ENCODE measurements around the gene GLG1.

The GLG1 gene

DNA sequence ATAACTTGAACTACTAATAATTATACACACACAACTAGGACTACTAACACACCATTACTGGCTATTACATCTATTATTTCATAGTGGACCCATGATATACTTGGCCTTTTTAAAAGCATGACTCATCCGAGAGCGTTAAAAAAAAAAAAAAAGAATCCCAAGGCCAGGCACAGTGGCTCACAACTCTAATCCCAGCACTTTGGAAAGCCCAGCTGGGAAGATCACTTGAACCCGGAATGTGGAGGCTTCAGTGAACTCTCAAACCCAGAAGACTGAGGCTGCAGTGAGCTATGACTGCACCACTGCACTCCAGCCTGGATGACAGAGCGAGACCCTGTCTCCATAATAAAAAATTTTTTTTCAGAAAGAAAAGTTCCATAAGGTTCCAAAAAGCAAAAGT, 3.1 kb downstream of the GLG1 start:
- H3K27ac Mint-ChIP-seq, result no peak overlapping the region
- H3K4me1 Mint-ChIP-seq (ENCODE audit: low read depth), result peaks cover 57% of the 10 kb centered on the region
- no peaks in the 10 kb centered on the region for H3K9me3 Mint-ChIP-seq
- H3K4me3 Mint-ChIP-seq, result no peak overlapping the region
- peaks cover 22% of the 10 kb centered on the region for H3K36me3 Mint-ChIP-seq (ENCODE audit: low read depth)
- intact Hi-C loops (cut with micrococcal nuclease), result loop anchor here (5.0 to 10.0 kb wide), 2 partner anchors 42 to 309 kb away; partner anchors contain the start of gene PSMD7
- H3K27me3 Mint-ChIP-seq, result peaks cover 5% of the 10 kb centered on the region

DNA sequence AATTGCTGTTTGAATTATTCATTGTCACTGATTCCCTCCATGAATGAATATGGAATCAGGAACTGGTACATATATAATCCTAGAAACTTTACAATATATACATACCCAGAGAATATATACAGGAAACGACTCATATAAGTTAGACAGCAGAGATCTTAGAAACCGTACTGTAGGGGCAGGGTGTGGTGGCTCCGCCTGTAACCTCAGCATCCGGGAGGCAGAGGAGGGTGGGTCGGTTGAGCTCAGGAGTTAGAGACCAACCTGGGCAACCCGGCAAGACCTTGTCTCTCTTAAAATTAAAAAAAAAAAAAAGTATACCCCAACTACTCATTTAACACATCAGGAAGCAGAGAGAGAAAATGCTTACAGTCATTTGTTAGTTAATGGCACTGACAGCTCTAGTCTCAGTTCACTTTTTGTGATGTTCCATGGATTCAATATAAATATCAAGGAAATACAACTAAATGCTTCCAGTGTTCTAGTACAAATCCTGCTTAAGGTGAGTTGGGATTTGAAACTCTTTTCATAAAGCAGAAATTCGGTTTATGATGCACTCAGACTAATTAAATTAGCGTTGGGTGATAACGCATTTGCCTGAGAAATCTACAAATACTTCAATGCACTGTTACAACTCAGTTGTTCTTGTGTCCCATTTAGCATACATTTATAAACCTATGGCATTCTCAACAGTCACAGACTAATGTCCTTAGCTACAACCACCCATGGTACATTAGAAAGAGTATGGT, 5.6 kb downstream of the GLG1 start:
- H3K4me1 Mint-ChIP-seq (ENCODE audit: low read depth), result peaks cover 53% of the 10 kb centered on the region
- intact Hi-C loops (cut with micrococcal nuclease), result loop anchor here (5.0 to 10.0 kb wide), 2 partner anchors 39 to 306 kb away; partner anchors contain the start of gene PSMD7
- H3K27me3 Mint-ChIP-seq, result no peaks in the 10 kb centered on the region
- peak overlapping the region; percentile 39 for H3K27ac Mint-ChIP-seq
- peaks cover 42% of the 10 kb centered on the region for H3K36me3 Mint-ChIP-seq (ENCODE audit: low read depth)
- H3K9me3 Mint-ChIP-seq, result no peaks in the 10 kb centered on the region
- H3K4me3 Mint-ChIP-seq, result peak overlapping the region; percentile 52

DNA sequence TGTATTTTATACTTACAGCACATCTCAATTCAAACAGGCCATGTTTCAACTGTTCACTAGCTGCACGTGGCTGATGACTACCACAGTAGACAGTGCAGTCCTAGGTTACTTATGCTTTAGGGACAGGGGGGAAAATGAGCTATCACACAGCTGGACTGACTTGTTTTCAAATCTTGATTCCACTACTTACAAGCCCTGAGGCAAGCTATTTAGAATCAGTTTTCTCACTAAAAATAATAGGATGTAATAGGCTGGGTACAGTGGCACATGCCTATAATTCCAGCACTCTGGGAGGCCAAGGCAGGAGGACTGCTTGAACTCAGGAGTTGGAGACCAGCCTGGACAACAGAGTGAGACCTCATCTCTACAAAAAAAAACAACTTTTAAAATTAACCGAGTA, 10.3 kb downstream of the GLG1 start:
- intact Hi-C loops (cut with micrococcal nuclease), result no loop called here
- Mint-ChIP-seq H3K4me1 (ENCODE audit: low read depth) (peaks cover 33% of the 10 kb centered on the region), H3K27ac (no peak overlapping the region), H3K27me3 (no peaks in the 10 kb centered on the region), H3K36me3 (ENCODE audit: low read depth) (peaks cover 43% of the 10 kb centered on the region), H3K9me3 (no peaks in the 10 kb centered on the region), H3K4me3 (no peak overlapping the region)

DNA sequence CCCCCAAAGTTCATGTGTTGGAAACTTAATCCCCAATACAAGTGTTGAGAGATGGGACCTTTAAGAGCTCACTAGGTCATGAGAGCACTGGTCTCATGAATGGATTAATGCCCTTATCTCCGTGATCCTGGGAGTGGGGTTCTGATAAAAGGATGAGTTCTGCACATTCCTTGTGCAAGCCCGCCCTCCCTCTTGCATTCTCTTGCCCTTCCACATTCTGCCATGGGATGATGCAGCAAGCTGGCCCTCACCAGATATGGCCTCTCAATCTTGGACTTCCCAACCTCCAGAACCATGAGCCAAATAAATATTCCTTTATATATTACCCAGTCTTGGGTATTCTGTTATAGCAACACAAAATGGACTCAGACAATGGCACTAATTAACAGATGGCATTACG, 14.1 kb downstream of the GLG1 start:
- intact Hi-C loops (cut with micrococcal nuclease), result no loop called here
- H3K9me3 Mint-ChIP-seq, result no peaks in the 10 kb centered on the region

DNA sequence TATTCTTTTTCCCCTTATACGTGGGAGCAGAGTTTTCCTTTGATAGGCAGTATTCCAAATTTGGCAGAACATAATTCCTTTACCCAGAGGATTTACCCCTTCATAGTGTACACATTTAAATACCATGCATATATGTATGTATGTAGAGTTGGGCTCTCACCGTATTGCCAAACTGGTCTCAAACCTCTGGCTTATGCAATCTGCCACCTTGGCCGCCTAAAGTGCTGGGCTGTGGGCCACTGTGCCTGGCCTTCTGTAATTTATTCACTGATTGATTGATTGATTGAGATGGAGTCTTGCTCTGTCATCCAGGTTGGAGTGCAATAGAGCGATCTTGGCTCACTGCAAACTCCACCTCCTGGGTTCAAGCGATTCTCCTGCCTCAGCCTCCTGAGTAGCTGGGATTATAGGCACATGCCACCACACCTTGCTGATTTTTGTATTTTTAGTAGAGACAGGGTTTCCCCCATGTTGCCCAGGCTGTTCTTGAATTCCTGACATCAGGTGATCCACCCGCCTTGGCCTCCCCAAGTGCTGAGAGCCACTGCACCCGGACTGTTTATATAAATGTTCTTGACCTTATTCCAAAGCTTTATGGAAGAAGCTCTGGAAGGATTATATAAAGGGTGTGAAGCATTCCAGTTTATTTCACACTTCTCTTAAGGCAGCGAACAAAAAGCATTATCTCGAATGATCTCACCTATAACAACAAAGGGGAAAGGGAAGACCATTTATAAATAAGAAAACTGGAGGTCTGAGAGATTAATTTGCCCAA, 14.9 kb downstream of the GLG1 start:
- no peaks in the 10 kb centered on the region for H3K9me3 Mint-ChIP-seq
- H3K4me1 Mint-ChIP-seq (ENCODE audit: low read depth), result peaks cover 42% of the 10 kb centered on the region
- H3K27ac Mint-ChIP-seq, result peak overlapping the region; percentile 59
- intact Hi-C loops (cut with micrococcal nuclease), result no loop called here
- H3K36me3 Mint-ChIP-seq (ENCODE audit: low read depth), result peaks cover 16% of the 10 kb centered on the region
- no peak overlapping the region for H3K4me3 Mint-ChIP-seq
- no peaks in the 10 kb centered on the region for H3K27me3 Mint-ChIP-seq

More for the DNA sequence above, 14.1 kb downstream of the GLG1 start:
- Mint-ChIP-seq H3K27me3 (no peaks in the 10 kb centered on the region), H3K4me1 (ENCODE audit: low read depth) (peaks cover 36% of the 10 kb centered on the region), H3K36me3 (ENCODE audit: low read depth) (peaks cover 20% of the 10 kb centered on the region), H3K27ac (no peak overlapping the region), H3K4me3 (no peak overlapping the region)

DNA sequence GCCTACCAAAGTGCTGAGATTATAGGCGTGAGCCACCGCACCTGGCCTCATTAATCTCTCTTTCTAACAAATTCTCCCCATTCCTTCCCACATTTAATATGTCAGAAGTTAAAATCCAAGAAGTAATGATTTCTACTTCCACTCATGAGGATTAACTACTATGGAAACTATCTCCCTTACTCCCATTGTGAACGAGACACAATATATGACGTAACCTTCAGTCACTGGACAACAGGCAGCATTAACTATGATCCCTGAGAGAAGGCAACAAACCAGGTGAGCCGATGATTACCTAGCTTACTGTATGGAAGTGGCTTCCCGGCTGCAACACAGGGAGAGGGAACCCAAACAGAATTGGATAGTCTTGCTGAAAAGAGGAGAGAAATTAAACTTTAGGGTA, 20.0 kb downstream of the GLG1 start:
- Mint-ChIP-seq H3K9me3 (no peaks in the 10 kb centered on the region), H3K27ac (peak overlapping the region; percentile 8), H3K4me1 (ENCODE audit: low read depth) (peaks cover 70% of the 10 kb centered on the region), H3K4me3 (no peak overlapping the region), H3K27me3 (no peaks in the 10 kb centered on the region), H3K36me3 (ENCODE audit: low read depth) (peaks cover 7% of the 10 kb centered on the region)
- intact Hi-C loops (cut with micrococcal nuclease), result no loop called here

DNA sequence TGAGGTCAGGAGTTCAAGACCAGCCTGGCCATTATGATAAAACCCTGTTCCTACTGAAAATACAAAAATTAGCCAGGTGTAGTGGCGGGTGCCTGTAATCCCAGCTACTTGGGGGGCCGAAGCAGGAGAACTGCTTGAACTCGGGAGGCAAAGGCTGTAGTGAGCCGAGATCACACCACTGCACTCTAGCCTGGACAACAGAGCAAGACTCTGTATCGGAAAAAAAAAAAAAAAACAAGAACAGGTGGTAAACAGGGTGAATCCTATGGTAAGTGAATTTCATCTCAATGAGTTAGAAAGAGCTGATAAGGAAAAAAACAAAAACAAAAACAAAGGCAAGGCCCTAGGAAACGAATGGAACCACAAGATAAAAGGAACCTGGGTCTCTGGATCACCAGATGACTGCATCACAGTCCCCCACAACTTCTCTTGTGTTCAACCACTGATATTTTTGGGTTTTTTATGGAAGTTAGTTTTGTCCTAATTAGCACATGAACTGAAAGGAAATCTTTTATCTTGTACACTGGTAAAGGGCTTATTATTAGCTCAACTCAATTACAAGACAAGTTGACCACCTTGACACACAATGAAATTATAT, 21.0 kb downstream of the GLG1 start:
- H3K4me3 Mint-ChIP-seq, result no peak overlapping the region
- H3K36me3 Mint-ChIP-seq (ENCODE audit: low read depth), result peaks cover 7% of the 10 kb centered on the region
- H3K9me3 Mint-ChIP-seq, result no peaks in the 10 kb centered on the region
- peak overlapping the region; percentile 8 for H3K27ac Mint-ChIP-seq
- peaks cover 76% of the 10 kb centered on the region for H3K4me1 Mint-ChIP-seq (ENCODE audit: low read depth)
- H3K27me3 Mint-ChIP-seq, result no peaks in the 10 kb centered on the region
- intact Hi-C loops (cut with micrococcal nuclease), result no loop called here

DNA sequence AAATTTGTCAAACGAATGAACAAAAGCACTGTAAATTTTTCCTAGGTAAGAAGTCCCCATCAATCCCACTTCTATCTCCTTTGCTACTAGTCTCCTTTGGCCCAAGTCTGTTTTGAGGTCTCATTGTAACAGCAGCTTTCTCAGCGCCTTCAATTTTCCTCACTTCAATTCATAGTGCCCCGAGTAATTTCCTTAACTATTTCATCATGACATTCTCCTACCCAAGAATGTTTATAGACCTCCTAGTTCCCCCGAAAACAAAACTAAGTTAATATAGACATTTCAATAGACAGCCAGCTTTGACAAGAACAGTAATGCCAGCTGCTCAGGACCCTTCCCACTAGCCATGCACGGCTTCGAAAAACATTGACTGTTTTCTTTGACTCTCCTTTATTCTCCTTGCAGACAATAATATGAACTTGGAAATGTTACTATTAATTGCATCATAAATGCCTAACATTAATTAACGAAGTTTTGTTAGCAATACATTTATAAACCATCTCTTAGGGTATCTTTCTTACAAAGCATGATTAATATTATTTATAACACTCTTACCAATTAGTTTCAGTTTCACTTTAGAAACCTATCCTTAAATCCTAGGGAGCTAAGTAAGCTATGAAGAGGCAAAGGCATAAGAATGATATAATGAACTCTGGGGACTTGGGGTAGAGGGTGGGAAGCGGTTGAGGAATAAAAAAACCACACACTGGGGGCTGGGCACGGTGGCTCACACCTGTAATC, 22.8 kb downstream of the GLG1 start:
- Mint-ChIP-seq H3K9me3 (no peaks in the 10 kb centered on the region), H3K4me1 (ENCODE audit: low read depth) (peaks cover 75% of the 10 kb centered on the region), H3K27me3 (no peaks in the 10 kb centered on the region), H3K36me3 (ENCODE audit: low read depth) (peaks cover 7% of the 10 kb centered on the region), H3K27ac (peak overlapping the region; percentile 19), H3K4me3 (no peak overlapping the region)
- intact Hi-C loops (cut with micrococcal nuclease), result no loop called here

DNA sequence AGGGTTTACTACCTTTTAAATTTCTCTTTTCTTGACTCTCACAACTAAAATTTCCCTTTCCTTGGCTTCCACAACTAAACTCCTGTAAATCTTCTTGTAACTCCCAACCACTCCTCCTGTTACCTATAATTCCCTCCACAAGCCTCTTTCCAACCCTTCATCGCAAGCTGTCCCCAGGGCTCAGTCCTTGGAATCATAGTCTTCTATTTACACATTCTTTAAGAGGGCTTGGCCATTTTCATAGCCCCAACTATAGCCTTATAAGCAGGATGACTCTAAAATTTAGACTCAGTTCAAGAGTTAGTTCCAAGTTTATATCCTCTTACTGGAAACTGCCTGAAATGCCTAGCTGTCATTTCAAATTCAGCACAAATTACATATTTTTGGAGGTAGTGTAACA, 23.9 kb downstream of the GLG1 start:
- H3K27ac Mint-ChIP-seq, result peak overlapping the region; percentile 15

DNA sequence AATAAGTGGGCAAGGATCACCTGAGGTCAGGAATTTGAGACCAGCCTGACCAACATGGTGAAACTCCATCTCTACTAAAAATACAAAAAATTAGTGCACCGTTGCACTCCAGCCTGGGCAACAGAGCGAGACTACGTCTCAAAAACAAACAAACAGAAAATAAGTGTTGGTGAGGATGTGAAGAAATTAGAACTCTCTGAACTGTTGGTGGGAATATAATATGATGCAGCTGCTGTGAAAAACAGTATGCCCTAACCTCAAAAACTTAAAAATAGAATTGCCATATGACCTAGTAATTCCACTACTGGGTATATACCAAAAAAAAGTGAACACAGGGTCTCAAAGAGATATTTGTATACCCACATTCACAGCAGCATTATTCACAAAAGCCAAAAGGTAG, 26.1 kb downstream of the GLG1 start:
- Mint-ChIP-seq H3K4me3 (no peak overlapping the region), H3K36me3 (ENCODE audit: low read depth) (no peaks in the 10 kb centered on the region), H3K4me1 (ENCODE audit: low read depth) (peaks cover 63% of the 10 kb centered on the region), H3K27ac (no peak overlapping the region), H3K9me3 (no peaks in the 10 kb centered on the region), H3K27me3 (no peaks in the 10 kb centered on the region)
- intact Hi-C loops (cut with micrococcal nuclease), result no loop called here

More for the DNA sequence above, 23.9 kb downstream of the GLG1 start:
- H3K4me1 Mint-ChIP-seq (ENCODE audit: low read depth), result peaks cover 76% of the 10 kb centered on the region
- no peaks in the 10 kb centered on the region for H3K9me3 Mint-ChIP-seq
- H3K4me3 Mint-ChIP-seq, result no peak overlapping the region
- no peaks in the 10 kb centered on the region for H3K27me3 Mint-ChIP-seq
- peaks cover 7% of the 10 kb centered on the region for H3K36me3 Mint-ChIP-seq (ENCODE audit: low read depth)
- intact Hi-C loops (cut with micrococcal nuclease), result no loop called here

DNA sequence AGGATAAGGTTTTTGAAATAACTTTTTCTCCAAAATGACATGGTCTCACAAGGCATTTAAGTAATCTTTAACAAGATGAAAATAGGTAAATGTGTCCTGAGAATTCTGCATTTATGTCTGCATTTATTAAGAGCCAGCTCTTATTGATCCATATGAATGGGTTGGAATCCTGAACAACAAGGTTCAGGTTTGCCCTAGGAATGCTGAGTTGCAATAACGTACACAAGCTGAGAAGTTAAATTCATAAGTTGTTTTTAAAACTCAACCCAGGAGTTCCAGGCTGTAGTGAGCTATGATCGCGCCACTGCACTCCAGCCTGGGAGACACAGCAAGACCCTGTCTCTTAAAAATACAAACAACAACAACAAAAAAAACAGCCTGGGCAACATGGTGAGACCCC, 28.1 kb downstream of the GLG1 start:
- Mint-ChIP-seq H3K27me3 (no peaks in the 10 kb centered on the region), H3K4me1 (ENCODE audit: low read depth) (peaks cover 53% of the 10 kb centered on the region), H3K36me3 (ENCODE audit: low read depth) (no peaks in the 10 kb centered on the region), H3K9me3 (no peaks in the 10 kb centered on the region), H3K27ac (peak overlapping the region; percentile 46), H3K4me3 (no peak overlapping the region)
- intact Hi-C loops (cut with micrococcal nuclease), result no loop called here

DNA sequence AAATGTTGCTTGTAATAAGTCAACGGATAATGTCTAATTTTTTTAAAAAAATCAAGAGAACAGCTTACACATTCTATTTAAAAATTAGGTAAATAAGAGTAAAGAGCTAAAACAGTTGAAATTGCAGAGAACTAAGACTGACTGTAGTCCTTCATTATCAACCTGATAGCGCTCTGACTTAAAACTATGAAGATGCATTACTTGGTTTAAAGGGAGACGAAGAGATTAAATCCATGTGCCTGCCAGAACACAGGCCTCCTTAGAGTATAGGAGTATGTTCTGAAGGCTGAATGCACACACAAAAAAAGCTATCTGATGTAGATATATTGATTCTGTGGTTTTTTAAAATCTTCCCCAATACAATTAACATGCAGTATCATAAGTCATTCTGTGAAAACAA, 28.5 kb downstream of the GLG1 start:
- Mint-ChIP-seq H3K4me3 (no peak overlapping the region), H3K9me3 (no peaks in the 10 kb centered on the region), H3K4me1 (ENCODE audit: low read depth) (peaks cover 53% of the 10 kb centered on the region), H3K27me3 (no peaks in the 10 kb centered on the region), H3K27ac (no peak overlapping the region), H3K36me3 (ENCODE audit: low read depth) (no peaks in the 10 kb centered on the region)
- intact Hi-C loops (cut with micrococcal nuclease), result no loop called here

DNA sequence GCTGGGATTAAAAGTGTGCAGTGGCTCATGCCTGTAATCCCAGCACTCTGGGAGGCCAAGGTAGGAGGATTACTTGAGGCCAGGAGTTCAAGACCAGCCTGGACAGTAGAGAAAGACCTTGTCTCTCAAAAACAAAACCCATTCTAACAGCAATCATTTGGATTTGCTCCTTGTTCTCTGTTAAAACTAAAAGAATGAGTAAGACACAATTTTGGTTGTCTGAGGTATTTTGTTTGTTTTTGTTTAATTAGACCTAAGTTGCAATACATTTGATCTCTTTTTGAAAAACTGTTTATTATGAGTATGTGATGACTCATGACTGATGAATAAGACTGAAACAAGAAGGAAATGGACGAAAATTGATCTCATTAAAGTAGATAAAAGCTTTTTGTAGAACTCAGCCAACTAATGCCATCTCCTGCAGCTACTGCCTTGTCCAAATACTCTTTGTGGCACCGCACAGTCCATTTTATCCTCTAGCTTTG, 29.0 kb downstream of the GLG1 start:
- no peak overlapping the region for H3K4me3 Mint-ChIP-seq

More for the DNA sequence above, 29.0 kb downstream of the GLG1 start:
- no peaks in the 10 kb centered on the region for H3K27me3 Mint-ChIP-seq
- H3K4me1 Mint-ChIP-seq (ENCODE audit: low read depth), result peaks cover 51% of the 10 kb centered on the region
- intact Hi-C loops (cut with micrococcal nuclease), result no loop called here
- no peak overlapping the region for H3K27ac Mint-ChIP-seq
- H3K9me3 Mint-ChIP-seq, result no peaks in the 10 kb centered on the region
- H3K36me3 Mint-ChIP-seq (ENCODE audit: low read depth), result no peaks in the 10 kb centered on the region
